ENCODE measurements around the gene PES1. TPM values are rescaled to one million over a fixed set of nuclear protein-coding genes. Genes with fewer than 3 reads are reported as not detected.
"Not testable (repeated sequence)": the region's sequence is repeated elsewhere in the genome, so short reads cannot be mapped to it uniquely, and the experiment has no call there.

The PES1 gene
- total RNA-seq (2014; rRNA removed; shearing (Covaris generic)): 178 and 181 TPM in 2 replicates
- 93.7 and 96.2 TPM in 2 replicates for polyA plus RNA-seq (2015; cell fraction: cytosol; rRNA removed)
- 104 and 111 TPM in 2 replicates for polyA plus RNA-seq (2015; cell fraction: nucleus; rRNA removed)

- DNase-seq (ENCODE audit: low read depth): peak; percentile 98
Observed at GRCh38 chr22:30591588-30592359, at the start of gene PES1. PES1 (minus strand) TSS chr22:30591910; CDS start chr22:30591833, 77 bp downstream.

GRCh38 chr22:30640839-30641430 is 49.2 kb upstream of the PES1 start:
- no peak for DNase-seq (ENCODE audit: low read depth)

- DNase-seq (ENCODE audit: low read depth): no peak
Observed at GRCh38 chr22:30640361-30640760, 48.7 kb upstream of the PES1 start.

GRCh38 chr22:30637701-30638114 is 46.0 kb upstream of the PES1 start:
- no peak for DNase-seq (ENCODE audit: low read depth)

GRCh38 chr22:30636226-30637077 is 44.7 kb upstream of the PES1 start:
- peak; percentile 23 for DNase-seq (ENCODE audit: low read depth)

GRCh38 chr22:30635273-30636225 is 43.8 kb upstream of the PES1 start, which contains the start of gene SLC35E4:
SLC35E4 (plus strand) TSS chr22:30635781; CDS start chr22:30636451, 670 bp downstream.
- peak; percentile 87 for DNase-seq (ENCODE audit: low read depth)

GRCh38 chr22:30634471-30635233 is 42.9 kb upstream of the PES1 start:
- peak; percentile 88 for DNase-seq (ENCODE audit: low read depth)

- DNase-seq (ENCODE audit: low read depth): not testable (repeated sequence)
Observed at GRCh38 chr22:30631469-30631868, 39.8 kb upstream of the PES1 start.

- no peak for DNase-seq (ENCODE audit: low read depth)
Observed at GRCh38 chr22:30628491-30628890, 36.8 kb upstream of the PES1 start.

- DNase-seq (ENCODE audit: low read depth): peak; percentile 29
Observed at GRCh38 chr22:30627471-30627870, 35.8 kb upstream of the PES1 start.

GRCh38 chr22:30626413-30626812 is 34.7 kb upstream of the PES1 start:
- no peak for DNase-seq (ENCODE audit: low read depth)

- not testable (repeated sequence) for DNase-seq (ENCODE audit: low read depth)
Observed at GRCh38 chr22:30619909-30620308, 28.2 kb upstream of the PES1 start.

GRCh38 chr22:30617819-30618218 is 26.1 kb upstream of the PES1 start:
- DNase-seq (ENCODE audit: low read depth): no peak

GRCh38 chr22:30615543-30615954 is 23.8 kb upstream of the PES1 start:
- DNase-seq (ENCODE audit: low read depth): no peak

GRCh38 chr22:30614879-30615278 is 23.2 kb upstream of the PES1 start:
- DNase-seq (ENCODE audit: low read depth): no peak

GRCh38 chr22:30614268-30614667 is 22.6 kb upstream of the PES1 start:
- no peak for DNase-seq (ENCODE audit: low read depth)

GRCh38 chr22:30612789-30613188 is 21.1 kb upstream of the PES1 start:
- no peak for DNase-seq (ENCODE audit: low read depth)

GRCh38 chr22:30611197-30611596 is 19.5 kb upstream of the PES1 start:
- no peak for DNase-seq (ENCODE audit: low read depth)

- DNase-seq (ENCODE audit: low read depth): no peak
Observed at GRCh38 chr22:30610299-30610698, 18.6 kb upstream of the PES1 start.
